Measurements from ENCODE around the gene RTN4RL1. TPM values are rescaled to one million over a fixed set of nuclear protein-coding genes. Genes with fewer than 3 reads are reported as not detected.
"Not testable (repeated sequence)": the region's sequence is repeated elsewhere in the genome, so short reads cannot be mapped to it uniquely, and the experiment has no call there.

RTN4RL1 gene
- total RNA-seq, 1 donor from 2014 or later = 50.3 TPM

- Mint-ChIP-seq H3K27ac (ENCODE audit: unreplicated experiment) (peak overlapping the region; percentile 48), H3K27me3 (ENCODE audit: unreplicated experiment) (peaks cover 2% of the 10 kb centered on the region), H3K9me3 (ENCODE audit: unreplicated experiment) (no peaks in the 10 kb centered on the region), H3K4me3 (ENCODE audit: unreplicated experiment) (no peak overlapping the region), H3K4me1 (ENCODE audit: low read depth, unreplicated experiment) (peaks cover 5% of the 10 kb centered on the region), H3K36me3 (ENCODE audit: unreplicated experiment) (no peaks in the 10 kb centered on the region)
- no peak for DNase-seq
- no peak for TF ChIP-seq CTCF (IDR thresholded peaks at IDR 0.05; ENCODE audit: partially characterized antibody, unreplicated experiment)
Measured at GRCh38 chr17:1898332-1898731, 126.8 kb downstream of the RTN4RL1 start.

GRCh38 chr17:1897105-1897656 is 128.0 kb downstream of the RTN4RL1 start:
- no peaks in the 10 kb centered on the region for H3K36me3 Mint-ChIP-seq (ENCODE audit: unreplicated experiment)
- H3K27me3 Mint-ChIP-seq (ENCODE audit: unreplicated experiment) = peaks cover 2% of the 10 kb centered on the region
- H3K4me3 Mint-ChIP-seq (ENCODE audit: unreplicated experiment) = no peak overlapping the region
- H3K27ac Mint-ChIP-seq (ENCODE audit: unreplicated experiment) = no peak overlapping the region
- no peak for TF ChIP-seq CTCF (IDR thresholded peaks at IDR 0.05; ENCODE audit: partially characterized antibody, unreplicated experiment)
- no peak for DNase-seq
- peaks cover 4% of the 10 kb centered on the region for H3K4me1 Mint-ChIP-seq (ENCODE audit: low read depth, unreplicated experiment)
- H3K9me3 Mint-ChIP-seq (ENCODE audit: unreplicated experiment) = no peaks in the 10 kb centered on the region

GRCh38 chr17:1896243-1897104 is 128.7 kb downstream of the RTN4RL1 start:
- peaks cover 2% of the 10 kb centered on the region for H3K27me3 Mint-ChIP-seq (ENCODE audit: unreplicated experiment)
- DNase-seq = no peak
- no peaks in the 10 kb centered on the region for H3K36me3 Mint-ChIP-seq (ENCODE audit: unreplicated experiment)
- no peak overlapping the region for H3K4me3 Mint-ChIP-seq (ENCODE audit: unreplicated experiment)
- peaks cover 4% of the 10 kb centered on the region for H3K4me1 Mint-ChIP-seq (ENCODE audit: low read depth, unreplicated experiment)
- TF ChIP-seq CTCF (IDR thresholded peaks at IDR 0.05; ENCODE audit: partially characterized antibody, unreplicated experiment) = no peak
- no peak overlapping the region for H3K27ac Mint-ChIP-seq (ENCODE audit: unreplicated experiment)
- no peaks in the 10 kb centered on the region for H3K9me3 Mint-ChIP-seq (ENCODE audit: unreplicated experiment)

- not testable (repeated sequence) for H3K9me3 Mint-ChIP-seq (ENCODE audit: unreplicated experiment)
Measured at GRCh38 chr17:1895479-1895878, 129.7 kb downstream of the RTN4RL1 start.

GRCh38 chr17:1894753-1895339 is 130.3 kb downstream of the RTN4RL1 start:
- H3K4me1 Mint-ChIP-seq (ENCODE audit: low read depth, unreplicated experiment) = peaks cover 4% of the 10 kb centered on the region
- H3K27ac Mint-ChIP-seq (ENCODE audit: unreplicated experiment) = no peak overlapping the region
- DNase-seq = no peak
- no peak overlapping the region for H3K4me3 Mint-ChIP-seq (ENCODE audit: unreplicated experiment)
- no peak for TF ChIP-seq CTCF (IDR thresholded peaks at IDR 0.05; ENCODE audit: partially characterized antibody, unreplicated experiment)
- H3K9me3 Mint-ChIP-seq (ENCODE audit: unreplicated experiment) = no peaks in the 10 kb centered on the region
- H3K36me3 Mint-ChIP-seq (ENCODE audit: unreplicated experiment) = no peaks in the 10 kb centered on the region
- peaks cover 2% of the 10 kb centered on the region for H3K27me3 Mint-ChIP-seq (ENCODE audit: unreplicated experiment)

More at GRCh38 chr17:1895479-1895878, 129.7 kb downstream of the RTN4RL1 start:
- H3K4me3 Mint-ChIP-seq (ENCODE audit: unreplicated experiment); H3K36me3 Mint-ChIP-seq (ENCODE audit: unreplicated experiment); H3K27me3 Mint-ChIP-seq (ENCODE audit: unreplicated experiment); DNase-seq; H3K27ac Mint-ChIP-seq (ENCODE audit: unreplicated experiment); H3K4me1 Mint-ChIP-seq (ENCODE audit: low read depth, unreplicated experiment): not testable (repeated sequence)

All from glutamatergic neuron (in vitro differentiated cells).